Central memory CD8-positive, alpha-beta T cell (primary cell): ENCODE results near the gene RAB40B.

Experiments
- ATAC-seq: fragments of 150-1000 bp; cut with Tn5 transposase; replicated peaks from 2 replicates; pipeline ENCODE4 v1.10.0; 2022; ENCODE audit warnings: mild to moderate bottlenecking, moderate FRiP score, moderate number of reproducible peaks; ENCODE audit not compliant: poor library complexity, severe bottlenecking; ENCODE audit errors: extremely low read depth
- DNase-seq, 2 donors: peaks; one replicate each; pipeline ENCODE4 v3.0.0; 2021; ENCODE audit warnings: low spot score in 2 of 2
- H3K27ac Mint-ChIP-seq: one replicate; pipeline ENCODE4 v1.8.0; 2022; ENCODE audit warnings: low read depth, mild to moderate bottlenecking, moderate library complexity, mixed read lengths
- H3K27me3 Mint-ChIP-seq: one replicate; pipeline ENCODE4 v1.8.0; 2022; ENCODE audit warnings: mixed read lengths
- H3K36me3 Mint-ChIP-seq: one replicate; pipeline ENCODE4 v1.8.0; 2022; ENCODE audit warnings: mild to moderate bottlenecking, moderate library complexity, mixed read lengths; ENCODE audit not compliant: insufficient read depth
- H3K4me1 Mint-ChIP-seq: one replicate; pipeline ENCODE4 v1.8.0; 2022; ENCODE audit warnings: mixed read lengths
- H3K4me3 Mint-ChIP-seq: one replicate; pipeline ENCODE4 v1.8.0; 2022; ENCODE audit warnings: mild to moderate bottlenecking, moderate library complexity, mixed read lengths
- H3K9me3 Mint-ChIP-seq: one replicate; pipeline ENCODE4 v1.8.0; 2022; ENCODE audit warnings: mixed read lengths

RAB40B gene

GRCh38 chr17:82681547-82681946 is 17.0 kb downstream of the RAB40B start:
- DNase-seq (no peak), ATAC-seq (no peak)
- Mint-ChIP-seq H3K4me3 (no peak overlapping the region), H3K9me3 (no peaks in the 10 kb centered on the region), H3K27me3 (no peaks in the 10 kb centered on the region), H3K27ac (no peak overlapping the region), H3K36me3 (peaks cover under 1% of the 10 kb centered on the region), H3K4me1 (no peaks in the 10 kb centered on the region)

GRCh38 chr17:82679586-82680465 is 18.7 kb downstream of the RAB40B start:
- Mint-ChIP-seq H3K4me3 (no peak overlapping the region), H3K9me3 (no peaks in the 10 kb centered on the region), H3K4me1 (no peaks in the 10 kb centered on the region), H3K27me3 (no peaks in the 10 kb centered on the region), H3K36me3 (no peaks in the 10 kb centered on the region), H3K27ac (no peak overlapping the region)
- DNase-seq (no peak), ATAC-seq (no peak)

GRCh38 chr17:82678265-82678891 is 20.1 kb downstream of the RAB40B start:
- Mint-ChIP-seq H3K27ac (no peak overlapping the region), H3K4me3 (no peak overlapping the region), H3K27me3 (no peaks in the 10 kb centered on the region), H3K4me1 (no peaks in the 10 kb centered on the region), H3K36me3 (no peaks in the 10 kb centered on the region), H3K9me3 (no peaks in the 10 kb centered on the region)
- DNase-seq (no peak), ATAC-seq (no peak)

- no peak overlapping the region for H3K27ac Mint-ChIP-seq
- ATAC-seq: no peak
These were observed 21.1 kb downstream of the RAB40B start for GRCh38 chr17:82677353-82677925.

GRCh38 chr17:82675476-82676245 is 22.8 kb downstream of the RAB40B start:
- ATAC-seq: no peak
- Mint-ChIP-seq H3K27ac (no peak overlapping the region), H3K4me1 (no peaks in the 10 kb centered on the region), H3K27me3 (no peaks in the 10 kb centered on the region), H3K9me3 (no peaks in the 10 kb centered on the region), H3K4me3 (no peak overlapping the region), H3K36me3 (no peaks in the 10 kb centered on the region)
- DNase-seq: no peak

More at GRCh38 chr17:82677353-82677925, 21.1 kb downstream of the RAB40B start:
- Mint-ChIP-seq H3K27me3 (no peaks in the 10 kb centered on the region), H3K36me3 (no peaks in the 10 kb centered on the region), H3K9me3 (no peaks in the 10 kb centered on the region), H3K4me1 (no peaks in the 10 kb centered on the region), H3K4me3 (no peak overlapping the region)
- no peak for DNase-seq

GRCh38 chr17:82674656-82675475 is 23.6 kb downstream of the RAB40B start:
- no peak overlapping the region for H3K4me3 Mint-ChIP-seq
- no peaks in the 10 kb centered on the region for H3K36me3 Mint-ChIP-seq
- ATAC-seq (no peak), DNase-seq (no peak)
- H3K9me3 Mint-ChIP-seq: no peaks in the 10 kb centered on the region
- H3K27me3 Mint-ChIP-seq: no peaks in the 10 kb centered on the region
- no peaks in the 10 kb centered on the region for H3K4me1 Mint-ChIP-seq
- H3K27ac Mint-ChIP-seq: no peak overlapping the region

GRCh38 chr17:82670661-82671450 is 27.6 kb downstream of the RAB40B start:
- DNase-seq (no peak), ATAC-seq (no peak)
- peaks cover 6% of the 10 kb centered on the region for H3K4me1 Mint-ChIP-seq
- no peak overlapping the region for H3K27ac Mint-ChIP-seq
- no peaks in the 10 kb centered on the region for H3K27me3 Mint-ChIP-seq
- H3K36me3 Mint-ChIP-seq: peaks cover 2% of the 10 kb centered on the region
- no peaks in the 10 kb centered on the region for H3K9me3 Mint-ChIP-seq
- H3K4me3 Mint-ChIP-seq: no peak overlapping the region

GRCh38 chr17:82668631-82669099 is 29.8 kb downstream of the RAB40B start:
- no peak for DNase-seq
- H3K36me3 Mint-ChIP-seq: peaks cover 2% of the 10 kb centered on the region
- no peaks in the 10 kb centered on the region for H3K9me3 Mint-ChIP-seq
- H3K27me3 Mint-ChIP-seq: no peaks in the 10 kb centered on the region
- peaks cover 6% of the 10 kb centered on the region for H3K4me1 Mint-ChIP-seq
- peak; percentile 36 for ATAC-seq
- no peak overlapping the region for H3K4me3 Mint-ChIP-seq
- H3K27ac Mint-ChIP-seq: no peak overlapping the region

- Mint-ChIP-seq H3K4me3 (no peak overlapping the region), H3K4me1 (peaks cover 6% of the 10 kb centered on the region), H3K27me3 (no peaks in the 10 kb centered on the region), H3K27ac (no peak overlapping the region), H3K36me3 (peaks cover 2% of the 10 kb centered on the region), H3K9me3 (no peaks in the 10 kb centered on the region)
- DNase-seq (no peak), ATAC-seq (no peak)
These were observed 30.4 kb downstream of the RAB40B start for GRCh38 chr17:82668024-82668630.

GRCh38 chr17:82667668-82668000 is 30.9 kb downstream of the RAB40B start:
- Mint-ChIP-seq H3K4me1 (peaks cover 6% of the 10 kb centered on the region), H3K9me3 (no peaks in the 10 kb centered on the region), H3K36me3 (peaks cover 2% of the 10 kb centered on the region), H3K27ac (peak overlapping the region; percentile 17), H3K27me3 (no peaks in the 10 kb centered on the region), H3K4me3 (no peak overlapping the region)
- no peak for ATAC-seq
- no peak for DNase-seq
